Subcutaneous adipose tissue (tissue), 4 donors: ENCODE data around the gene GPR156. TPM values are rescaled to one million over a fixed set of nuclear protein-coding genes. Genes with fewer than 3 reads are reported as not detected.

Experiments used
- CTCF ChIP-seq: fragments of 450-650 bp; IDR thresholded peaks from one replicate; pipeline ENCODE4 v1.5.1; 2016; ENCODE audit warnings: low read depth, mild to moderate bottlenecking, control low read depth, antibody characterized with exemption, moderate library complexity
- total RNA-seq, 4 donors: library from RNA; depleted of rRNA; stranded (reverse); fragments of >200 nt; gene quantifications; one replicate each; pipeline ENCODE4 v1.1.0, GENCODE V29; 2016

Gene GPR156
- total RNA-seq, 4 donors from 2014 or later: 0.44 to 1.4 (median 0.57) TPM; not detected in 1

- TF ChIP-seq CTCF: no peak
Observed at GRCh38 chr3:120286465-120286864, 1.4 kb upstream of the GPR156 start.

- TF ChIP-seq CTCF: no peak
Observed at GRCh38 chr3:120285508-120285841, 453 bp upstream of the GPR156 start.

- no peak for TF ChIP-seq CTCF
Observed at GRCh38 chr3:120281261-120281660, 3.8 kb downstream of the GPR156 start.

GRCh38 chr3:120280566-120280965, 4.5 kb downstream of the GPR156 start:
- TF ChIP-seq CTCF: no peak

- no peak for TF ChIP-seq CTCF
Observed at GRCh38 chr3:120280026-120280425, 5.0 kb downstream of the GPR156 start.

- no peak for TF ChIP-seq CTCF
Observed at GRCh38 chr3:120276767-120277166, 8.3 kb downstream of the GPR156 start.

GRCh38 chr3:120275618-120276017, 9.4 kb downstream of the GPR156 start:
- TF ChIP-seq CTCF: no peak
